ENCODE results near the gene FBLN2. TPM values are rescaled to one million over a fixed set of nuclear protein-coding genes. Genes with fewer than 3 reads are reported as not detected.
A peak's percentile ranks its signal among the peaks of the same experiment; 100 is the strongest.
"Not testable (repeated sequence)": the region's sequence is repeated elsewhere in the genome, so short reads cannot be mapped to it uniquely, and the experiment has no call there.

Gene FBLN2
- 113 TPM for polyA plus RNA-seq (2013, experiment 1 of 2; ENCODE audit: insufficient read length)
- 110 TPM for polyA plus RNA-seq (2013, experiment 2 of 2; ENCODE audit: insufficient read length)

- DNase-seq: peak; percentile 66
These were observed at the start of gene FBLN2 for GRCh38 chr3:13548696-13549622. Gene FBLN2, plus strand, starts transcription at chr3:13549125. Its CDS starts 21,231 bp downstream, at chr3:13570356.

GRCh38 chr3:13499246-13499645 lies 49.7 kb upstream of the FBLN2 start:
- not testable (repeated sequence) for DNase-seq

- peak; percentile 14 for DNase-seq
These were observed 48.6 kb upstream of the FBLN2 start for GRCh38 chr3:13500133-13500885.

GRCh38 chr3:13501056-13501455 lies 47.9 kb upstream of the FBLN2 start:
- no peak for DNase-seq

GRCh38 chr3:13501521-13501920 lies 47.4 kb upstream of the FBLN2 start:
- DNase-seq: no peak

- DNase-seq: no peak
These were observed 46.8 kb upstream of the FBLN2 start for GRCh38 chr3:13501958-13502790.

- no peak for DNase-seq
These were observed 46.2 kb upstream of the FBLN2 start for GRCh38 chr3:13502791-13503060.

- DNase-seq: no peak
These were observed 44.6 kb upstream of the FBLN2 start for GRCh38 chr3:13504161-13504831.

GRCh38 chr3:13505147-13506130 lies 43.5 kb upstream of the FBLN2 start:
- DNase-seq: no peak

- DNase-seq: no peak
These were observed 42.7 kb upstream of the FBLN2 start for GRCh38 chr3:13506239-13506638.

- DNase-seq: no peak
These were observed 42.2 kb upstream of the FBLN2 start for GRCh38 chr3:13506680-13507079.

- DNase-seq: no peak
These were observed 41.7 kb upstream of the FBLN2 start for GRCh38 chr3:13507247-13507569.

GRCh38 chr3:13507570-13508339 lies 41.2 kb upstream of the FBLN2 start:
- DNase-seq: no peak

- DNase-seq: no peak
These were observed 40.4 kb upstream of the FBLN2 start for GRCh38 chr3:13508496-13508895.

GRCh38 chr3:13509059-13509815 lies 39.7 kb upstream of the FBLN2 start:
- DNase-seq: no peak

GRCh38 chr3:13509816-13510192 lies 39.1 kb upstream of the FBLN2 start:
- DNase-seq: no peak

- DNase-seq: no peak
These were observed 36.5 kb upstream of the FBLN2 start for GRCh38 chr3:13512451-13512850.

- DNase-seq: peak; percentile 89
These were observed 35.6 kb upstream of the FBLN2 start for GRCh38 chr3:13513051-13513912.

Data from fibroblast of skin of abdomen (primary cell).